ENCODE data around the gene CASZ1.
A peak's percentile ranks its signal among the peaks of the same experiment; 100 is the strongest.

Gene CASZ1

GRCh38 chr1:10648689-10649516, 147.5 kb downstream of the CASZ1 start:
- DNase-seq, result no peak

DNA sequence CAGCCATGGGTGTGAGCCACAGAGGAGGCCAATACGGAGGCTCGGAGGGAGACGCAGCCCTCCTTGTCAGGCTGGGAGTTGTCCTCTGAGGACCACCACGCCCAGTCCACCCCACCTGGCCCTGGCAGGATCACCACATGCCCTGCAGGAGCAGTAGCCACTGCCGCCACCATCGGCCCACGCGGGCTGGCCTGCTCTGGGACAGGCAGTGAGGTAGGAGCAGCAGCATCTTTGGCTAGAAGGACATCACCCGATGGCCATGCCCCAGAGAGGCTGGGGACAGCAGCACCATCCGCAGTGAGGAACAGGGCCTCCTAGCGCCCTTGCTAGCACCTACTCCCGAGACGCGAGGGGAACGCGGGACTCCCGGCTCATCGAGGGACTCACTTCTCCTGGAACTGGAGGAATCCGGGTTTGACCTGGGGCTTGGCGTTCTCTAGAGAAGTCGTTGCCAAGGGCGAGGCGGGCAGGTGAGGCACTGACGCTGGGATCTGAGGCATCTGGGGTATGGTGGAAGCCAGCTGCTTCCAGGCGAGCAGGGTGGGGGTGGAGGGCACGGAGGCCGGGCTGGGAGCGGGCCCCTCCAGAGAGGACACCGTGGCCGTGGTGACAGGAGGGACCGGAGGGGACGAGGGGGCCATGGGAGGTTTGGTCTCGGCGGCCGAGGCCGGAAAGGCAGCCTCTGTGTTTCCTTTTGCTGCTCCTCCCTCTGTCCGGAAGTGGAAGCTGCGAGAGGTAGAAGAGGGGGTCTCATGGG, 148.9 kb downstream of the CASZ1 start:
- no peak for DNase-seq

- DNase-seq, result no peak
These were observed 150.0 kb downstream of the CASZ1 start for GRCh38 chr1:10646347-10646861.

- DNase-seq, result no peak
These were observed 151.9 kb downstream of the CASZ1 start for GRCh38 chr1:10644307-10645128.

DNA sequence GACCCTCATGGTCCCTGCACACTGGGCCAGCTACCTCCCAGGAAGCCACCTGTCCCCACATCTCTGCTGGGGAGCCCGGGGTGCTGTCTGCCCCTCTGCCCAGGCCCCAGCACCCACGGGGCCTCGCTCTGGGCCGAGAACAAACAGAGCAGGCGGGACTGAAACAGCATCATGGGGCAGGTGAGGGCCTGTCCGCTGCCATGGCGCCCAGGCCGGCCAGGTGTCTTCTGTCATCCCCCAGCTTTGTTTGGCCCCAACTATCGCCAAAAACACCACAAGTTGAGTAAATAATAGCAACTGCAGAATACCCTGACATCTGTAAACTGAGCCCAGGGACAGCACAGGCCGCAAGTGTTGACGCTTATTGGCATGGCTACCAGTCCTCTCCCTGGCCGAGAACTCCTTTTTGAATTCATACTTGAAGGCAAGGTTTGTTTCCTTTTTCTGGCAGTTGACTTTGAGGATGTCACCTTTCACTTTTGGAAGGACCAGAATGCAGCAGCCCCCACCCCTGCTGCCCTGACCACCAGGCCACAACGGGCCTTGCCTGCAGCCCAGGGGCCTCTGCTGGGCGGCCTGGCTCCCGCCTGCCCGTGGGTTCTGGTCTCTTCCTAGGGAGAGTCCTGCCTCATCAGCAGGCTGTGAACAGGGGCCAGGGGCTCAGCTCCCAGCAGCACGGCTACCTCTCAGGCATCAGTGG, 152.7 kb downstream of the CASZ1 start:
- DNase-seq, result no peak

DNA sequence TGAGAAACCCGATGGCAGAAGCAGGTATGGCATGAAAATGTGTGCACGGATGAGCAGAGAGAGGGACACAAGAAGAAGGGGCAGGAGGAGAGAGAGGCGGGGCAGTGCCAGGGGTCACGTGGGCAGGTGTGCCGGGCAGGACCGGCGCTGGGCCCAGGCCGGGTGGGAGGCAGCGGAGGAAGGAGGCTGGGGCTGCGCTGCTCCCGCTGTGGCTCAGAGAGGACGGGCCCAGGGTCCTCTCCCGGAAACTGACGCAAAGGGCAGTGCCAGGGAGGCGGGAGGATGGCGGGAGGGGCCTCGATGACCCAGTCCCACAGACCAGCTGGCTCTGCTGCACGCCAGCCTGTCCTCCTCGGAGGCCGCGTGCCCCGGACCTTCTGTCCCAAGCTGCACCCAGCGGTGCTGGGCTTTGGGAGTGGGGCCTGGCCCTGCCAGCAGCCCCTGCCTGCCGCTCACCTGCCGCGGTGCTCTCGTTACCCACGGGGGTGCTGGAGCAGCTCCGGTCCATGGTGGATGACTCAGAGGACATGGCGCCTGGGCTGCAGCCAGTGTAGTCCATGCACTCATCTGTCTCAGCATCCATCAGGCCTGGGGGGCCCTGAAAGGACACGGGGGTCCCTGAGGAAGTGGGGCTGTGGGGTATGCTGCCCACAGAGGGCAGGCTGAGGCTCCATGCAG, 153.9 kb downstream of the CASZ1 start:
- no peak for DNase-seq

DNA sequence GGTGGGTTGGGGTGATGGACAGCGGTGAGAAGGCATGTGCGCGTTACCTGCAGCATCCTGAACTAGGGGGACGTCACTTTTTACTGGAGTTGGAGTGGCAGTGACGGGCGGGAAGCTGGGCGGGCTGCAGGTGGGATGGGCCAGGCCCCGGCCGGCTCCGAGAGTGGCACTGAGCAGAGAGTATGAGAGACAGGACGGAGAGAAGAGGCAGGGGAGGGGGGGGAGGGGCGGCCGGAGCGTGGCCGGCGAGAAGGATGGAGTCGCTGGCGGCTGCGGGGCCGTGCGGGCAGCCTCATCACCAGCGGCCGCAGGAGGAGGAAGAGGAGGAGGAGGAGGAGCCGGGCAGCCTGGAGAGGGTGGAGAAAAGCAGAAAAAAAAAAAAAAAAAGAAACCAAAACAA, 154.5 kb downstream of the CASZ1 start:
- no peak for DNase-seq

DNA sequence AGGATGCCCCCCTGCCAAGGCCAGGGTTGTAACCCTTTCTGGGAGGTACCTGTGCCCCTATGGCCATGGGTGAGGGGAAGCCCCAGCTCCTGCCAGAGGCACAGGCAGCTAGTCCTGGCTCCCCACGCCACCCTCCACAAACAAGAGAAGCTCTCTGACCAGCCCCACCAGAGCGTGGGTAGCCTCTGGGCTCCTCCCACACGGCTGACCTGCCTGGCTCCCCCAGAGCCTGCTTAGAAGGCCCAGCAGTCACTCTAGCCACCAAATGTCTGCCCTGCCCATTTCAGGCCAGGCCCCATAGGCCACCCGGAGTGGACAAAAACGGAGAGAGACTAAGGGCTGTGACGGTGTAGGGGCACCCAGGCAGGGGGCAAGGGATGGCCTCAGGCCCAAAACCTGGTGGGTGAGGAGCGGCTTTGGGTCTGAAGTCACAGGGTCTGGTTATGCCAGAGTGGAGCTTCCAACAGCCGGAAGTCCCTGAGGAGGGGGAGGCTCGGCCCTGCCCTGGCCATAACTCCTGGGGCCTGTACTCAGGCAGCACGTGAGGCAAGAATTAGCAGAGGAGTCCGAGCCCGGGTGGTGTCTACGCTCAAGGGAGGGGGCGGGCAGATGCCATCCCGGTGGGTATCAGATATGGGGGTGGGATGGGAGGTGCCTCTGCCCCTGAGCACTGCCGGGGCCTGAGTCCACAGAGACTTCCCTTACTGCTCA, 155.4 kb downstream of the CASZ1 start:
- no peak for DNase-seq

- DNase-seq, result peak; percentile 61
These were observed 156.5 kb downstream of the CASZ1 start for GRCh38 chr1:10639775-10640578.

- no peak for DNase-seq
These were observed 157.3 kb downstream of the CASZ1 start for GRCh38 chr1:10639011-10639774.

DNA sequence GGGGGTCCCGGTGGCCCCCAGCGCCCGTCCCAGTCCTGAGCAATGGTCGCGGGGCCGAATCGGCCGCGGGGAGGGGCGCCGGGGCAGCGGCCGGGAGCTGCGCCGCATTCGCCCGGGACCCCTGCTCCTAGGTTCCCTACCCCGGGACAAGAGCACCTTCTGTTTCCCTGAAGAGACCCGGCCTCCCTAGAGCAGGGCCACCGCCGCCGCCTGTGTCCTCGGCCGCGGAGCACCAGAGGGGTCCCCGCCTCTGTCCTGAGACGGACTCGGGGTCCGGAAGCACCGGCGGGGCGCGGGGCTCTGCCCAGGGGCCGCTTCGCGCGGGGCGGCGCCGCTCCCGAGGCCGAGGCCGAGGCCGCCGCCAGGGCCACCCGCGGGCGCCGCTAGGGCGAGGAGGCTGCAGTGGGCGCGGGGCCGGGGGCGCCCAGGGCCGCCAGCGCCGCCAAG, 157.9 kb downstream of the CASZ1 start:
- DNase-seq, result no peak

GRCh38 chr1:10637834-10638558, 158.4 kb downstream of the CASZ1 start:
- no peak for DNase-seq

DNA sequence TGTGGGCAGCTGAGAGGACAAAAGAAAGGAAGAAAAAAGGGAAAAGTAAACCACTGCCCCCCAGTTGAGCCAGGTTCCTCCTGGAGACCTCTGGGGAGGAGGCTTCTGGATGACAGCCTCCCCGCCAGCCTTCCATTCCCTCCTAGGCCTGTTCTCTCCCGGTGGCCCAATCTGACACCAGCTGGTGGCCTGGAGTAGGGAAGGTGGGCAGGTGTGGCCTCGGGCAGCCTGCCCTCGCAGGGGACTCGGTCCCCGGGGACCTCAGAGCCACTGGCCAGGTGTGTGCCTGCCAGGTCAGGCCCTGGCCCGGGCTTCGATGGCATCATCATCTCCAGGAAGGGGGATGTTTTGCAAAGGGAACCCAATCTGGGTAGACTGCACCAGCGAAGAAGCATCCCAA, 159.0 kb downstream of the CASZ1 start:
- no peak for DNase-seq

GRCh38 chr1:10635992-10636391, 160.5 kb downstream of the CASZ1 start:
- DNase-seq, result no peak

GRCh38 chr1:10635085-10635896, 161.2 kb downstream of the CASZ1 start:
- no peak for DNase-seq

GRCh38 chr1:10634428-10635084, 161.9 kb downstream of the CASZ1 start:
- DNase-seq, result no peak

- no peak for DNase-seq
These were observed 162.4 kb downstream of the CASZ1 start for GRCh38 chr1:10634075-10634427.

All from NCI-H1417 treated with DMSO at 0.1 percent for 48 hours (cell line).